Heart right ventricle (tissue), 16 donors: ENCODE data around the gene MEF2C. TPM values are rescaled to one million over a fixed set of nuclear protein-coding genes. Genes with fewer than 3 reads are reported as not detected.

Source experiments
- ATAC-seq, 8 donors: fragments of 200-7000 bp; cut with Tn5 transposase; one replicate each; pipeline ENCODE4 v1.9.1; 2020; ENCODE audit warnings: mild to moderate bottlenecking in 8 of 8, moderate library complexity in 8 of 8, moderate number of reproducible peaks in 1 of 8
- DNase-seq, 2 donors: peaks; one replicate each; pipeline ENCODE4 v3.0.0-alpha.2; 2020
- H3K27ac ChIP-seq, 10 donors: fragments of 200-600 bp; sonication (generic) in 2 of 10; one replicate each; pipeline versions ENCODE4 v1.5.0 to v1.8.0; 2020 to 2022; ENCODE audit warnings: mild to moderate bottlenecking in 3 of 10
- H3K27me3 ChIP-seq, 7 donors: fragments of 200-600 bp; one replicate each; pipeline ENCODE4 v1.8.0; 2021 to 2022; ENCODE audit warnings: mild to moderate bottlenecking in 2 of 7
- H3K36me3 ChIP-seq, 9 donors: fragments of 200-600 bp; sonication (generic) in 1 of 9; one replicate each; pipeline versions ENCODE4 v1.5.0 to v1.8.0; 2020 to 2022; ENCODE audit warnings: mild to moderate bottlenecking in 2 of 9
- H3K4me1 ChIP-seq, 9 donors: fragments of 200-600 bp; sonication (generic) in 1 of 9; one replicate each; pipeline versions ENCODE4 v1.5.0 to v1.8.0; 2020 to 2022; ENCODE audit warnings: mild to moderate bottlenecking in 4 of 9
- H3K4me3 ChIP-seq, 10 donors: fragments of 200-600 bp; sonication (generic) in 2 of 10; one replicate each; pipeline versions ENCODE4 v1.5.0 to v1.8.0; 2020 to 2022; ENCODE audit warnings: mild to moderate bottlenecking in 7 of 10, moderate library complexity in 2 of 10
- H3K9me3 ChIP-seq, 11 donors: fragments of 200-600 bp in 10 of 11; sonication (generic) in 2 of 11; one replicate each; pipeline versions ENCODE4 v1.5.0 to v1.8.0; 2013 to 2022; ENCODE audit warnings: mild to moderate bottlenecking in 2 of 11, control low read depth in 1 of 11, moderate library complexity in 1 of 11
- CTCF ChIP-seq, 9 donors: fragments of 200-600 bp; sonication (generic) in 2 of 9; IDR thresholded peaks; one replicate each; pipeline versions ENCODE4 v1.5.0 to v1.8.0; 2021 to 2022; ENCODE audit warnings: antibody characterized with exemption in 9 of 9, mild to moderate bottlenecking in 5 of 9, moderate library complexity in 1 of 9
- WGBS, 2 donors: extraction: QIAGEN DNeasy Blood & Tissue Kit; methylation state at CpG; one replicate each; pipeline ENCODE4 v1.1.7; 2013; ENCODE audit warnings: inconsistent platforms in 1 of 2; 5-methylcytosine and 5-hydroxymethylcytosine counted together
- intact Hi-C, 10 donors: fragments of 100-400 bp; cut with DNase I; formaldehyde crosslinking; loops; one replicate each; pipeline versions ENCODE4 v1.11.1 to v1.14.2; 2022
- polyA plus RNA-seq, 2 donors: library from polyadenylated mRNA; stranded (reverse); fragments of 200-250 nt; gene quantifications; one replicate each; pipeline ENCODE4 v1.2.3, GENCODE V29; 2013
- total RNA-seq, 10 donors: library from RNA; stranded (reverse); fragmentation: NEBNext Ultra II Directional in 3 of 10; extraction: Animal tissue kit (Norgen Biotek cat#: 25700) in 3 of 10; gene quantifications; one replicate each; pipeline versions ENCODE4 v1.2.1 to v1.2.4, GENCODE V29; 2021 to 2023
- donor health status: Arrhythmogenic right ventricular cardiomyopathy.
- donor health status: ischemic (EF 13 %, LVEDD 7.1; RV severe dilation, severe dysfunction).
- donor health status: healthy with polysubstance abuse.
- donor health status: DM: no; HTN: yes; CAD: no.
- donor health status: DM: no; HTN: no; CAD: no.
- donor health status: ischemic (EF 25% LVEDD 6.9; RV normal size, moderate dysfunction).
- donor health status: ischemic (EF 25% LVEDD 5.7; RV mildly dilated, moderate dysfunction).
- donor health status: healthy.
- donor health status: DM: yes; HTN: yes; CAD: no.
- donor health status: Ischemic cardiomyopathy.
- donor health status: ischemic (EF 35%, LVEDD 5.7; RV mildly dilated, moderate dysfunction).
- donor health status: nonischemic (EF 11% LVEDD 7.7; RV severe dilation, severe dysfunction).
- donor health status: DM: yes; HTN: yes; CAD: no.
- donor health status: PGD.
- donor health status: ischemic (EF 29% LVEDD 5.4; RV normal size, mild dysfunction).
- donor health status: nonischemic (EF 23%, LVEDD 6.1; RV moderate dilation, normal function).

Gene MEF2C
- total and polyA plus RNA-seq, 12 donors: 11.2 to 88.7 (median 66.3) TPM

GRCh38 chr5:88688984-88689667 lies 193.9 kb downstream of the MEF2C start:
- Histone ChIP-seq H3K4me1 (peaks cover 0 to 45% (median 36%) of the 10 kb centered on the region in 9 donors), H3K4me3 (no peak overlapping the region), H3K27me3 (peaks cover 36 to 100% (median 100%) of the 10 kb centered on the region in 7 donors), H3K27ac (no peak overlapping the region), H3K9me3 (no peaks in the 10 kb centered on the region), H3K36me3 (no peaks in the 10 kb centered on the region)
- ATAC-seq: no peak
- TF ChIP-seq CTCF (IDR thresholded peaks at IDR 0.05): no peak
- intact Hi-C loops: loop anchor here in 2 of 10 donors (5.0 to 10.0 kb wide), 2 partner anchors 547 to 794 kb away; no protein-coding TSS in a partner anchor
- WGBS, 2 donors: 4 to 7% methylated on average over 27 of the region's 27 CpGs
- DNase-seq: no peak

GRCh38 chr5:88688156-88688983 lies 194.6 kb downstream of the MEF2C start:
- no peak overlapping the region for H3K4me3 ChIP-seq
- intact Hi-C loops: loop anchor here in 2 of 10 donors (5.0 to 10.0 kb wide), 2 partner anchors 546 to 794 kb away; no protein-coding TSS in a partner anchor
- ATAC-seq: no peak
- H3K27me3 ChIP-seq: peaks cover 39 to 100% (median 100%) of the 10 kb centered on the region in 7 donors
- no peaks in the 10 kb centered on the region for H3K9me3 ChIP-seq
- H3K36me3 ChIP-seq: no peaks in the 10 kb centered on the region
- no peak for TF ChIP-seq CTCF (IDR thresholded peaks at IDR 0.05)
- WGBS, 2 donors: 11 to 13% methylated on average over 13 of the region's 13 CpGs
- H3K4me1 ChIP-seq: peaks cover 0 to 44% (median 36%) of the 10 kb centered on the region in 9 donors
- no peak for DNase-seq
- no peak overlapping the region for H3K27ac ChIP-seq

GRCh38 chr5:88687373-88687911 lies 195.5 kb downstream of the MEF2C start:
- Histone ChIP-seq H3K36me3 (no peaks in the 10 kb centered on the region), H3K9me3 (no peaks in the 10 kb centered on the region), H3K4me1 (peaks cover 0 to 39% (median 29%) of the 10 kb centered on the region in 9 donors), H3K4me3 (no peak overlapping the region), H3K27ac (no peak overlapping the region), H3K27me3 (peaks cover 43 to 100% (median 100%) of the 10 kb centered on the region in 7 donors)
- DNase-seq: no peak
- 6 to 10% methylated on average over 11 of the region's 11 CpGs for WGBS, 2 donors
- no peak for ATAC-seq
- intact Hi-C loops: loop anchor here in 2 of 10 donors (5.0 to 10.0 kb wide), 2 partner anchors 545 to 793 kb away; no protein-coding TSS in a partner anchor
- TF ChIP-seq CTCF (IDR thresholded peaks at IDR 0.05): no peak

GRCh38 chr5:88686726-88687125 lies 196.3 kb downstream of the MEF2C start:
- Histone ChIP-seq H3K36me3 (no peaks in the 10 kb centered on the region), H3K27ac (no peak overlapping the region), H3K27me3 (peaks cover 46 to 100% (median 100%) of the 10 kb centered on the region in 7 donors), H3K4me3 (no peak overlapping the region), H3K4me1 (peaks cover 0 to 33% (median 23%) of the 10 kb centered on the region in 9 donors), H3K9me3 (no peaks in the 10 kb centered on the region)
- ATAC-seq (no peak), DNase-seq (no peak)
- intact Hi-C loops: loop anchor here in 2 of 10 donors (5.0 to 10.0 kb wide), 2 partner anchors 544 to 792 kb away; no protein-coding TSS in a partner anchor
- WGBS, 2 donors: 7 to 11% methylated on average over 15 of the region's 15 CpGs
- TF ChIP-seq CTCF (IDR thresholded peaks at IDR 0.05): no peak
